Measurements from ENCODE around the gene ZNF101. TPM values are rescaled to one million over a fixed set of nuclear protein-coding genes. Genes with fewer than 3 reads are reported as not detected.

Gene ZNF101
- total RNA-seq, 1 donor from 2014 or later, result 6.2 TPM

DNA sequence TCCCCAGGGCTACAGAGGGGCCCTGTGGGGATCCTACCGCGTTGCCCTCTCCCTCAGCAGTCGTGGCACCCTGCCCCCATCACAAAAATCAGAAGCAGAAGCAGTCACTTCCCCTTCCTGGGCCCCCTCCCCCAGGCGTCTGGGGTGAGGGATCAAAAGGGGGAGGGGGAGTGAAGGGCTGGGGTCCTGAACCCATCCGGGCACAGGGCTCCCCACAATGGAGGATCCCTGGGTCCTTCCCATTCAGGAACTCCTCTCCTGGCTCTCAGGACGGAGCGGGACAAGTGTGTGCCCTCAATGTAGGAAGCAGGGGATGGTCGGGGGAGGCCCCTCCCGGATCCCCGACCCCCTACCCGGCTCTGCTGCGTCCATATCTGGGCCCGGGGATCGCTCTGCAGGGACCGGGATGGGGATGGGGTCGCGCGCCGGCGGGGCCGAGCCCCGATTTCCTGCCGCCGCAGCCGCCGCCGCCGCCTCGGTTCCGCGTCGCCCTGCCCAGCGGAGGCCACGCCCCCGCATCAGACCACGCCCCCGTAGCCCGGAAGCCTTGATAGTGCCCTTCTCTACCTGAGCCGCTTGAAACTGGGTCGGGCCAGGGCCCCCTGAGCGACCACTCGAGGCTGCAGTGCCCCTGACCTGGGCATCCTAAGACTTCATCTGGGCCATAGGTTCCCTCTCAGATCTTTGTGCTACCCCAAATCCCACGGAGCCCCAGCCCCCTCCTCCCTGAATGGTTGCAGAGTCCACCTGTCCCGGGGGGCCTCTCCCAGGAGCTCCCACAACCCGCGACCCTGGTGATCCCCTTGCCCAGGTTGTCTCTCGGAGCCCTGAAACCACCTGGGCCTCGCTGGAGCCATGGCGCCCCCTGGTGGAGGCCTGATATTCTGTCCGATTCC is 25.2 kb upstream of the ZNF101 start, which contains the start of gene GMIP:
GMIP (minus strand) TSS at position 500 of the 896 bp plus-strand sequence; CDS start at position 372, 128 bp downstream.
- H3K9me3 Mint-ChIP-seq (ENCODE audit: low read depth), result no peaks in the 10 kb centered on the region
- peak within 1 kb of the TSS; percentile 74 for H3K27ac Mint-ChIP-seq (ENCODE audit: unreplicated experiment)
- no peak for DNase-seq (ENCODE audit: low spot score)
- peak within 1 kb of the TSS; percentile 93 for H3K4me3 Mint-ChIP-seq (ENCODE audit: unreplicated experiment)
- H3K36me3 Mint-ChIP-seq (ENCODE audit: low read depth), result peaks cover 7% of the 10 kb centered on the region
- TF ChIP-seq, protein P1, sequence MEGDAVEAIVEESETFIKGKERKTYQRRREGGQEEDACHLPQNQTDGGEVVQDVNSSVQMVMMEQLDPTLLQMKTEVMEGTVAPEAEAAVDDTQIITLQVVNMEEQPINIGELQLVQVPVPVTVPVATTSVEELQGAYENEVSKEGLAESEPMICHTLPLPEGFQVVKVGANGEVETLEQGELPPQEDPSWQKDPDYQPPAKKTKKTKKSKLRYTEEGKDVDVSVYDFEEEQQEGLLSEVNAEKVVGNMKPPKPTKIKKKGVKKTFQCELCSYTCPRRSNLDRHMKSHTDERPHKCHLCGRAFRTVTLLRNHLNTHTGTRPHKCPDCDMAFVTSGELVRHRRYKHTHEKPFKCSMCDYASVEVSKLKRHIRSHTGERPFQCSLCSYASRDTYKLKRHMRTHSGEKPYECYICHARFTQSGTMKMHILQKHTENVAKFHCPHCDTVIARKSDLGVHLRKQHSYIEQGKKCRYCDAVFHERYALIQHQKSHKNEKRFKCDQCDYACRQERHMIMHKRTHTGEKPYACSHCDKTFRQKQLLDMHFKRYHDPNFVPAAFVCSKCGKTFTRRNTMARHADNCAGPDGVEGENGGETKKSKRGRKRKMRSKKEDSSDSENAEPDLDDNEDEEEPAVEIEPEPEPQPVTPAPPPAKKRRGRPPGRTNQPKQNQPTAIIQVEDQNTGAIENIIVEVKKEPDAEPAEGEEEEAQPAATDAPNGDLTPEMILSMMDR (IDR thresholded peaks at IDR 0.05), result peak; percentile 100
- no peaks in the 10 kb centered on the region for H3K27me3 Mint-ChIP-seq (ENCODE audit: low read depth)
- H3K4me1 Mint-ChIP-seq (ENCODE audit: low read depth), result peaks cover 16% of the 10 kb centered on the region

GRCh38 chr19:19644054-19644388 is 24.6 kb upstream of the ZNF101 start:
- DNase-seq (ENCODE audit: low spot score), result no peak
- Mint-ChIP-seq H3K36me3 (ENCODE audit: low read depth) (peaks cover 7% of the 10 kb centered on the region), H3K9me3 (ENCODE audit: low read depth) (no peaks in the 10 kb centered on the region), H3K4me1 (ENCODE audit: low read depth) (peaks cover 16% of the 10 kb centered on the region), H3K27ac (ENCODE audit: unreplicated experiment) (peak overlapping the region; percentile 74), H3K27me3 (ENCODE audit: low read depth) (no peaks in the 10 kb centered on the region), H3K4me3 (ENCODE audit: unreplicated experiment) (peak overlapping the region; percentile 93)
- TF ChIP-seq, protein P1 (IDR thresholded peaks at IDR 0.05), result peak; percentile 70

GRCh38 chr19:19645233-19645870 is 23.3 kb upstream of the ZNF101 start:
- H3K27ac Mint-ChIP-seq (ENCODE audit: unreplicated experiment), result no peak overlapping the region
- H3K4me1 Mint-ChIP-seq (ENCODE audit: low read depth), result peaks cover 16% of the 10 kb centered on the region
- no peaks in the 10 kb centered on the region for H3K9me3 Mint-ChIP-seq (ENCODE audit: low read depth)
- H3K4me3 Mint-ChIP-seq (ENCODE audit: unreplicated experiment), result no peak overlapping the region
- TF ChIP-seq, protein P1 (IDR thresholded peaks at IDR 0.05), result no peak
- peaks cover 11% of the 10 kb centered on the region for H3K36me3 Mint-ChIP-seq (ENCODE audit: low read depth)
- DNase-seq (ENCODE audit: low spot score), result no peak
- H3K27me3 Mint-ChIP-seq (ENCODE audit: low read depth), result no peaks in the 10 kb centered on the region

DNA sequence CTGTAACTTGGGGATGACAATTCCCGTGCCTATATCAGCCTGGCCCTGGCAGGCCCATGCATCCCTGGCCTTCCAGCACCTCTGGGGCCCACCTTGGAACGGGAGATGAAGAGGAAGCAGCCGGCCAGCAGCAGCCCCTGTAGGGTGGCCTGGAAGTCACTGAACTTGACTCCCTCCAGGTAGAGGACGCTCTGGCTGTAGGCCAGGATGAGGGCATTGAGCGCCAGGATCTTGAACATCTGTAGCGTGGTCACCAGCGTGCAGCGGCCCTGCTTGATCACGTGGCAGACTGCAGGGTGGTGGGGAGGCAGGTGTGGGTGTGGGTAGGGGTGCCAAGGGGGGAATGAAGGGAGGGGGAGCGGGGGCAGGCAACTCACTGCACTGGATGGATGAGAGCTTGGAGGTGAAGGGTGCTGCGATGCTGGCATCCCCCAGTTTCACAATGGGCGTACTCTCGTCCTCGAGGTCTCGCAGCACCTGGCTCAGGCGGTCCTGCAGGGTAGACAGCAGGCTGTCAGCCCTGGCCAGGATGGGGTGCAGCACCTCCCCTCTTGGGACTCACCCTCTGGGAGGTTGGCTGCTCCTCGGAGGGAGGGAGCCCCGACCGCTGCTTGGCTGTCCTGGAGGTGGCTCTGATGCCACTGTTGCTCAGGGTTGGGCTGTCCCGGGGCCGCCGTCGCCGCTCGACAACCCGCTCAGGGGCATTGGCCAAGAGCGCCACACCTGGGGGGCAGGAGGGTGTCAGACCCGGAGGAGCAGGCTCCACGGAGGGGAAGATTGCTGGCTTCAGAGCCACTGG is 21.4 kb upstream of the ZNF101 start:
- H3K36me3 Mint-ChIP-seq (ENCODE audit: low read depth), result peaks cover 14% of the 10 kb centered on the region

More for the DNA sequence above, 21.4 kb upstream of the ZNF101 start:
- Mint-ChIP-seq H3K4me1 (ENCODE audit: low read depth) (peaks cover 12% of the 10 kb centered on the region), H3K27me3 (ENCODE audit: low read depth) (no peaks in the 10 kb centered on the region), H3K4me3 (ENCODE audit: unreplicated experiment) (no peak overlapping the region), H3K9me3 (ENCODE audit: low read depth) (no peaks in the 10 kb centered on the region), H3K27ac (ENCODE audit: unreplicated experiment) (no peak overlapping the region)
- peak; percentile 94 for DNase-seq (ENCODE audit: low spot score)
- TF ChIP-seq, protein P1 (IDR thresholded peaks at IDR 0.05), result no peak

Measured in chondrocyte (in vitro differentiated cells).